Activated naive CD8-positive, alpha-beta T cell treated with anti-CD3 and anti-CD28 coated beads for 36 hours (primary cell): ENCODE data around the gene NCL. TPM values are rescaled to one million over a fixed set of nuclear protein-coding genes. Genes with fewer than 3 reads are reported as not detected.
A peak's percentile ranks its signal among the peaks of the same experiment; 100 is the strongest.
"Not testable (repeated sequence)": the region's sequence is repeated elsewhere in the genome, so short reads cannot be mapped to it uniquely, and the experiment has no call there.

ENCODE experiments used
- DNase-seq: peaks from one replicate; pipeline ENCODE4 v3.0.0; 2021
- H3K27ac Mint-ChIP-seq: one replicate; pipeline ENCODE4 v1.8.0; 2022; ENCODE audit warnings: mild to moderate bottlenecking, moderate library complexity, mixed read lengths
- H3K27me3 Mint-ChIP-seq: one replicate; pipeline ENCODE4 v1.8.0; 2022; ENCODE audit warnings: mild to moderate bottlenecking, mixed read lengths
- H3K36me3 Mint-ChIP-seq: one replicate; pipeline ENCODE4 v1.8.0; 2021; ENCODE audit warnings: mild to moderate bottlenecking, mixed read lengths
- H3K4me1 Mint-ChIP-seq: one replicate; pipeline ENCODE4 v1.8.0; 2021; ENCODE audit warnings: mixed read lengths
- H3K4me3 Mint-ChIP-seq: one replicate; pipeline ENCODE4 v1.8.0; 2022; ENCODE audit warnings: mild to moderate bottlenecking, moderate library complexity, mixed read lengths
- H3K9me3 Mint-ChIP-seq: one replicate; pipeline ENCODE4 v1.8.0; 2022; ENCODE audit warnings: mixed read lengths
- total RNA-seq, 2 experiments: library from RNA; stranded (reverse); gene quantifications; one replicate each; pipeline ENCODE4 v1.2.3, GENCODE V29; 2021

NCL gene
- total RNA-seq, 2 experiments from 2014 or later: 2,049 to 2,118 TPM

DNA sequence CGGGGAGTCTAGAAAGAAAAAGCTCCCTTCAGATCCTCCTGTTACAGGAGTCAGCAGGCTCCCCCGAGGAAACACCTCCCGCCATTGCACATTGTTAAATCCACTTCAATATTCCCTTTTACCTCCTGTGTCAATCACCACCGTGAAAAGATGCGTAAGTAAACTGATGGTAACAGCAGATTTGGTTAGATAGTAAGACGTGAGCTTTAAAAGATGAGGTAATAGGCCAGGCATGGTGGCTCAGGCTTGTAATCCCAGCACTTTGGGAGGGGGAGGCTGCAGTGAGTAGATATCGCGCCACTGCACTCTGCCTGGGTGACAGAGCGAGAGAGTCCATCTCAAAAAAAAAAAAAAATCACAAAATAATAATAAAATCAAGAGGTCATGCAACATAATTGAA is 15.2 kb upstream of the NCL start:
- Mint-ChIP-seq H3K27ac (no peak overlapping the region), H3K27me3 (no peaks in the 10 kb centered on the region), H3K4me1 (peaks cover 8% of the 10 kb centered on the region), H3K9me3 (no peaks in the 10 kb centered on the region), H3K36me3 (peaks cover 7% of the 10 kb centered on the region), H3K4me3 (no peak overlapping the region)
- DNase-seq: no peak

DNA sequence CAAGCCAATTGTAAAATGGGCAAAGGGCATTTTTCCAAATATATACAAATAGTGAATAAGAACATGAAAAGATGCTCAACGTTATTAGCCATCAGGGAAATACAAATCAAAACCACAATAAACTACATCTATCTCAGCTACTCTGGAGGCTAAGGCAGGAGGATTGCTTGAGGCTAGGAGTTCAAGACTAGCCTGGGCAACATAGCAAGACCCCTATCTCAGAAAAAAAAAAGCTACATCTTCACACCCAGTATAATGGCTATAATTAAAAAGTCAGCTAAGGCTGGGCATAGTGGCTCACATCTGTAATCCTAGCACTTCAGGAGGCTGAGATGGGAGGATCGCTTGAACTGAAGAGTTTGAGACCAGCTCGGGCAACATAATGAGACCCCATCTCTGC is 12.6 kb upstream of the NCL start:
- H3K4me3 Mint-ChIP-seq: no peak overlapping the region
- H3K27me3 Mint-ChIP-seq: no peaks in the 10 kb centered on the region
- H3K27ac Mint-ChIP-seq: no peak overlapping the region
- no peaks in the 10 kb centered on the region for H3K9me3 Mint-ChIP-seq
- no peak for DNase-seq
- peaks cover 7% of the 10 kb centered on the region for H3K36me3 Mint-ChIP-seq
- peaks cover 10% of the 10 kb centered on the region for H3K4me1 Mint-ChIP-seq

GRCh38 chr2:231475965-231476364 is 11.7 kb upstream of the NCL start:
- Mint-ChIP-seq H3K9me3 (no peaks in the 10 kb centered on the region), H3K4me3 (no peak overlapping the region)

DNA sequence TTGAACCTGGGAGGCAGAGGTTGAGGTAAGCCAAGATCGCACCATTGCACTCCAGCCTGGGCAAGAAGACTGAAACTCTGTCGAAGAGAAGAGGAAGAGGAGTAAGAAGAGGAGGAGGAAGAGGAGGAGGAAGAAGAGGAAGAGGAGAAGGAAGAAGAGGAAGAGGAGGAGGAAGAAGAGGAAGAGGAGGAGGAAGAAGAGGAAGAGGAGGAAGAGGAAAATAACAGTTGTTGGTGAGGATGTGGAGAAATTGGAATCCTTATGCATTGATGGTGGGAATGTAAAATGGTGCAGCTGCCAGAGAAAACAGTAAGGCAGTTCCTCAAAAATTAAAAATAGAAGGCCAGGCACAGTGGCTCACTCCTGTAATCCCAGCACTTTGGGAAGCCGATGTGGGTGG is 8.5 kb upstream of the NCL start:
- H3K27ac Mint-ChIP-seq: no peak overlapping the region
- peaks cover 4% of the 10 kb centered on the region for H3K4me1 Mint-ChIP-seq
- H3K9me3 Mint-ChIP-seq: no peaks in the 10 kb centered on the region
- DNase-seq: no peak
- peak overlapping the region; percentile 33 for H3K4me3 Mint-ChIP-seq
- no peaks in the 10 kb centered on the region for H3K27me3 Mint-ChIP-seq
- H3K36me3 Mint-ChIP-seq: peaks cover 7% of the 10 kb centered on the region

More at GRCh38 chr2:231475965-231476364, 11.7 kb upstream of the NCL start:
- Mint-ChIP-seq H3K36me3 (peaks cover 7% of the 10 kb centered on the region), H3K4me1 (peaks cover 4% of the 10 kb centered on the region), H3K27ac (no peak overlapping the region), H3K27me3 (no peaks in the 10 kb centered on the region)
- no peak for DNase-seq

DNA sequence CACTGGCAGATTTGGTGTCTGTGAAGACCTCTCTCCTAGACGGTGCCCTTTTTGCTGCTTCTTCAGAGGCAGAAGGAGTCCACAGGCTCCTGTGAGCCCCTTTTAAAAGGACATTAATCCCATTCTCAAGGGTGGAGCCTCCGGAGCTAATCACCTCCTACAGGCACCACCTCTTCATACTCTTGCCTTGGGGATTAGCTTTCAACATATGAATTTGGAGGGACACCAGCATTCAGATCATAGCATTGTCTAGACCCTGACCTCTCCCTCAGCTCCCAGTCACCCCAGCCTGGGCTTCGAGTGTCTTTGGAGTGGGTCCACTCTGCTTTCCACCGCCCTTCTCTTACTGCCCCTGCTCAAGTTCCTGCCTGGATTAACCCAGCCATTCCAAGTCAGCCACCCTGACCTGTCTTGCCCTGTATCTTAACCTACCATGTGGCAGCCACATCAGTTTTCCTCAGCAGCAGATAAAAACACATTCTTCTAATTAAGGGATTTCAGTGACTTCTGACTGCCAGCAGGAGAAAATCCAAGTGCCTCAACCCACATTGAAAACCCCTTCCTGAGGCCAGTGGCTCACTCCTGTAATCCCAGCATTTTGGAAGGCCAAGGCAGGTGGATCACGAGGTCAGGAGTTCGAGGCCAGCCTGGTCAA is 6.1 kb upstream of the NCL start:
- H3K36me3 Mint-ChIP-seq: peaks cover 6% of the 10 kb centered on the region
- peaks cover 11% of the 10 kb centered on the region for H3K4me1 Mint-ChIP-seq
- no peak overlapping the region for H3K27ac Mint-ChIP-seq
- no peaks in the 10 kb centered on the region for H3K27me3 Mint-ChIP-seq
- H3K4me3 Mint-ChIP-seq: no peak overlapping the region
- no peak for DNase-seq
- H3K9me3 Mint-ChIP-seq: no peaks in the 10 kb centered on the region

DNA sequence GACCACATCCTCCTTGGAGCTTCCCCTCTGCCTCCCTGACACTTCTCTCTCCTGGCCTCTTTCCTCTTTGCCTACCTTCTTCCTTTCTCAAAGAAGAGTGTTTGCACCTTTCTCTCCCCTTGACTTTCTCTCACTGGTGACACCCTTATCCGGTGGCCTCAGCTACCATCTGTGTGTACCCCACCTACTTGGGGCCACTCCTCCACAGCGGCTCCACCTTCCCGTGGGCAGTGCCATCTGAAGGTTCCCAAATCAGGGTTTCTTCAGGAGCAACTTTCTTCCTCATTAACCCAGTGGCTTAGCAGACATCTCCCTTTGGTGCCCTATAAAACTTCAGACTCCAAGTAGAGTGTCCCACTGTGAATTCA is 5.3 kb upstream of the NCL start:
- peaks cover 13% of the 10 kb centered on the region for H3K4me1 Mint-ChIP-seq
- no peaks in the 10 kb centered on the region for H3K9me3 Mint-ChIP-seq
- no peaks in the 10 kb centered on the region for H3K27me3 Mint-ChIP-seq
- DNase-seq: no peak
- H3K4me3 Mint-ChIP-seq: no peak overlapping the region
- H3K36me3 Mint-ChIP-seq: peaks cover 6% of the 10 kb centered on the region
- H3K27ac Mint-ChIP-seq: no peak overlapping the region

GRCh38 chr2:231467613-231468530 is 3.6 kb upstream of the NCL start:
- peaks cover 6% of the 10 kb centered on the region for H3K27me3 Mint-ChIP-seq
- H3K4me1 Mint-ChIP-seq: peaks cover 11% of the 10 kb centered on the region
- H3K4me3 Mint-ChIP-seq: no peak overlapping the region
- no peak for DNase-seq
- H3K9me3 Mint-ChIP-seq: no peaks in the 10 kb centered on the region
- no peak overlapping the region for H3K27ac Mint-ChIP-seq
- H3K36me3 Mint-ChIP-seq: peaks cover 19% of the 10 kb centered on the region

DNA sequence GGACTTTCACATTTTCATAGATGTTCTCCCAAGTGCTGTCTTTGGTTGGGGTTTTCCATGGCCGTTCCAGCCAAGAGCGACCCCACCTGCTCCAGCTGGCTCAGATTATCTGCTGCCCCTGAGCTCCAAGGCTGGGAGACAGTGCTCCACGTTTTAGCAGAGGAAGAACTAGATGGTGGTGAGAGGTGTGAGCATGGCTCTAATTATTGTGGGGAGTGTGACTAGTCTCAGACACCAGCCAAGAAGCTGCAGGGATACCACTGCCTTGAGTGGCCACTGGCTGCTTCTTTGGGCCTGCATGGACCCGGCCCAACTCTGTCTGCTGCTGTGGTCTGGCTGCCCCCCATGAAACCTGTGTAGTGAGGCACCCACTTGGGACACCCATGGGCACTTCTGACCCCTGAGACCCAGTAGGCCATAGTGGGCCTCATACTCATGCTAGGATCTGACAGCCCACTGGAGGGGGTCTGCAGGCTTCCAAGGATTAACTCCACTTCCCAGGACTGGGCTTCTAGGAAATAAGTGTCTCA is 2.8 kb upstream of the NCL start:
- H3K36me3 Mint-ChIP-seq: peaks cover 23% of the 10 kb centered on the region
- H3K27me3 Mint-ChIP-seq: peaks cover 6% of the 10 kb centered on the region
- H3K4me1 Mint-ChIP-seq: peaks cover 14% of the 10 kb centered on the region
- H3K4me3 Mint-ChIP-seq: no peak overlapping the region
- H3K27ac Mint-ChIP-seq: no peak overlapping the region
- no peaks in the 10 kb centered on the region for H3K9me3 Mint-ChIP-seq
- DNase-seq: no peak

GRCh38 chr2:231464576-231465540 is 574 bp upstream of the NCL start:
- peak; percentile 98 for DNase-seq
- H3K27ac Mint-ChIP-seq: peak overlapping the region; percentile 99
- H3K9me3 Mint-ChIP-seq: no peaks in the 10 kb centered on the region
- H3K27me3 Mint-ChIP-seq: peaks cover 15% of the 10 kb centered on the region
- peaks cover 33% of the 10 kb centered on the region for H3K4me1 Mint-ChIP-seq
- peaks cover 43% of the 10 kb centered on the region for H3K36me3 Mint-ChIP-seq
- peak overlapping the region; percentile 93 for H3K4me3 Mint-ChIP-seq

DNA sequence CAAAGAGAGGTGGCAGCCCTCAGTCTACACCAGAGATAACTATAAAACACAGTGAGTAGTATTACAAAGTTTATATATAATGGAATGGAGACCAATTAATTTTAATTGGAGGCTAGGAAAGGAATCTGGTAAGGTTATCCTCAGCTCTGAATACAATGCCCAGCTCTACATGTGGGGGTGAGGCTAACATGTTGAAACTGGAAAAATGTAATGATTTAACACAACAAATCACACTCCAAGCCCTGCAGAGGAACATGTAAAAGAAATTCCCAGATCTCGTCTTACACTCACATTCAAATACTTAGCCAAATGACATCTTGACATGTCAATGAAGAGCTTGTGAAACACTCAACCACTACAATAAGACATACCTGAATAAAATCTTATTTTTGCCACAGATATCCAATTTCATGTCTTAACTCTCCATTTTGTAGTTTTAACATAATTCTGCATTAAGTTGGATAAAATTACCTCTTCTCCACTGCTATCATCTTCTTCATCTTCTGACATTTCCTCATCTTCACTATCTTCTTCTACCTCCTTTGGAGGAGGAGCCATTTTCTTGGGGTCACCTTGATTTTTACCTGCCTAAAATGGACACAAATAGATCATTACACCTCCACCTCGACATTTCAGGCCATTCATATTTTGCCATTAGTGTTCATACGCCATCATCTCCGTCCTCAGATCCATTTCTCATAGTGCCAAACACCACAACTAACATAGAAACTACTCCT is 1.4 kb downstream of the NCL start:
- Mint-ChIP-seq H3K27ac (peak overlapping the region; percentile 99), H3K4me3 (peak overlapping the region; percentile 93), H3K36me3 (peaks cover 58% of the 10 kb centered on the region), H3K9me3 (no peaks in the 10 kb centered on the region), H3K4me1 (peaks cover 45% of the 10 kb centered on the region), H3K27me3 (peaks cover 15% of the 10 kb centered on the region)
- no peak for DNase-seq

- no peak for DNase-seq
- peak overlapping the region; percentile 99 for H3K27ac Mint-ChIP-seq
- H3K27me3 Mint-ChIP-seq: peaks cover 15% of the 10 kb centered on the region
- peaks cover 53% of the 10 kb centered on the region for H3K4me1 Mint-ChIP-seq
- H3K9me3 Mint-ChIP-seq: no peaks in the 10 kb centered on the region
- H3K36me3 Mint-ChIP-seq: peaks cover 71% of the 10 kb centered on the region
- peak overlapping the region; percentile 93 for H3K4me3 Mint-ChIP-seq
Measured at GRCh38 chr2:231461516-231461971, 2.7 kb downstream of the NCL start.

DNA sequence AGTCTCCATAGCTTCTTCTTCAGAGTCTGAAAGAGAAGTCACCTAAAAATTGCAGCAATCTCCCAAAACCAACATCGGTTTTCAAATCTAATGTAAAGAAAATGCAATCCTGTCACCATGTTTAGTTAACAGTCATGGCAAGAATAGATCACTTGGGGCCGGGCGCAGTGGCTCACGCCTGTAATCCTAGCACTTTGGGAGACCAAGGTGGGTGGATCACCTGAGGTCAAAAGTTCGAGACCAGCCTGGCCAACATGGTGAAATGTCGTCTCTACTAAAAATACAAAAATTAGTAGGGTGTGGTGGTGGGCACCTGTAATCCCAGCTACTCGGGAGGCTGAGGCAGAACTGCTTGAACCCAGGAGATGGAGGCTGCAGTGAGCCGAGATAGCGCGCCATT is 3.4 kb downstream of the NCL start:
- Mint-ChIP-seq H3K36me3 (peaks cover 77% of the 10 kb centered on the region), H3K27me3 (peaks cover 15% of the 10 kb centered on the region), H3K4me1 (peaks cover 50% of the 10 kb centered on the region), H3K4me3 (peak overlapping the region; percentile 63), H3K27ac (peak overlapping the region; percentile 69)
- H3K9me3 Mint-ChIP-seq, DNase-seq: not testable (repeated sequence)

DNA sequence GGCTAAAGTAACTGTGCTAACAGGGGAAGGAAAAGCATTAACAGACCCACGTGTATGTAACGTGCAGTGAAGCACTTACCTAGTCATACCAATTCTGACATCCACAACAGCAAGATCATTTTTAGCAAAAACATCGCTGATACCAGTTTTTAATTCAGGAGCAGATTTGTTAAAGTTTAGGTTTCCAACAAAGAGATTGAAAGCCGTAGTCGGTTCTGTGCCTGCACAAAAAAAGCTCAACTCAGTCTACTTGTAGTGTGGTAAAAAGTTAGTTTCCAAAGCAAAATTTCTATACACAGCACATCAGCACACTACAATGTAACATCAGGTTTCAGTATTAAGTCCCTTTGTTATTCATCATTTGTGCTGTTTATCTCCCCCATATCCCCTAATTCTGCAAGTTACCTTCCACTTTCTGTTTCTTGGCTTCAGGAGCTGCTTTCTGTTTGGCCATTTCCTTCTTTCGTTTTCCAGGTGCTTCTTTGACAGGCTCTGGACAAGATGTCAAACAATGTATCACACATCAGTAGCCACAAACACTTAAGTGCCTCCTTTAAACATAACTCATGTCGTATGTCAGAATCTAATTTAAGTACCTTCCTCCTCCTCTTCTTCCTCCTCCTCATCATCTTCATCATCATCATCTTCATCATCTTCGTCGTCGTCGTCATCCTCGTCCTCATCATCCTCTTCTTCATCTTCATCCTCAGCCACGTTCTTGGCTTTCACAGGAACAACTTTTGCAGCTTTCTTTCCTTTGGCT is 4.0 kb downstream of the NCL start:
- Mint-ChIP-seq H3K27me3 (peaks cover 15% of the 10 kb centered on the region), H3K4me3 (peak overlapping the region; percentile 63), H3K36me3 (peaks cover 83% of the 10 kb centered on the region), H3K4me1 (peaks cover 53% of the 10 kb centered on the region), H3K27ac (peak overlapping the region; percentile 69), H3K9me3 (no peaks in the 10 kb centered on the region)
- DNase-seq: no peak
